ENCODE results near the gene FUT7. TPM values are rescaled to one million over a fixed set of nuclear protein-coding genes. Genes with fewer than 3 reads are reported as not detected.

Gene FUT7
- total RNA-seq, 3 donors from 2014 or later (not counting 1 experiment from before 2014, with no cell fraction given) = 0.99 to 5.1 (median 3.9) TPM

DNA sequence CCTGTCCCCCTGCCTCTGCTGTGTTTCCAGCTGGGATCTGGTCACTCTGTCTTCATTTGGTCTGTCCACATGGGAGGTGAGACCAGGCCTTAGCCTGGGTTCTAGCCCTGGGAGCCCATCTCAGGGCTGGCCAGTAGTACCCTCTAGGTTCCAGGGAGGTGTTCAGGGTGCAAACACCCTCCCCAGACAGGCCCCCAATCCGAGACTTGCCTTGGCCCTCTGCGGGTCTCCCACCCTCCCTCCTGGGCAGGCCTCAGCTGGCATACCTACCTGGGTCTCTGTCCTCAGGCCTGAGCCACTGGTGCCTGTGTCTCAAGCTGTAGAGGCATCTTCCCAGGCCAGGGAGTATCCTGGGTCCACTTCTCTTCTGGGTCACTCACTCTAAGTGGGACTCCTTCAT lies 39.4 kb upstream of the FUT7 start:
- DNase-seq (no peak), ATAC-seq (no peak)
- H3K4me3 ChIP-seq (ENCODE audit: low read length) = no peak overlapping the region
- Mint-ChIP-seq H3K27ac (peak overlapping the region; percentile 64 to 81), H3K4me1 (peaks cover 4 to 26% of the 10 kb centered on the region in 2 donors), H3K4me3 (peak overlapping the region; percentile 82), H3K36me3 (no peaks in the 10 kb centered on the region), H3K27me3 (ENCODE audit: low read depth in 2 of 2) (no peaks in the 10 kb centered on the region), H3K9me3 (no peaks in the 10 kb centered on the region)
- intact Hi-C loops (cut with micrococcal nuclease) = no loop called here
- H3K36me3 ChIP-seq (ENCODE audit: control insufficient read depth, insufficient read depth, low read length) = no peaks in the 10 kb centered on the region
- no peak overlapping the region for H3K27ac ChIP-seq (ENCODE audit: low read length)
- H3K9me3 ChIP-seq (ENCODE audit: control insufficient read depth, insufficient read depth, low read length) = no peaks in the 10 kb centered on the region
- peaks cover 25% of the 10 kb centered on the region for H3K4me1 ChIP-seq (ENCODE audit: control insufficient read depth, insufficient read depth, low read length)
- TF ChIP-seq, protein P1, sequence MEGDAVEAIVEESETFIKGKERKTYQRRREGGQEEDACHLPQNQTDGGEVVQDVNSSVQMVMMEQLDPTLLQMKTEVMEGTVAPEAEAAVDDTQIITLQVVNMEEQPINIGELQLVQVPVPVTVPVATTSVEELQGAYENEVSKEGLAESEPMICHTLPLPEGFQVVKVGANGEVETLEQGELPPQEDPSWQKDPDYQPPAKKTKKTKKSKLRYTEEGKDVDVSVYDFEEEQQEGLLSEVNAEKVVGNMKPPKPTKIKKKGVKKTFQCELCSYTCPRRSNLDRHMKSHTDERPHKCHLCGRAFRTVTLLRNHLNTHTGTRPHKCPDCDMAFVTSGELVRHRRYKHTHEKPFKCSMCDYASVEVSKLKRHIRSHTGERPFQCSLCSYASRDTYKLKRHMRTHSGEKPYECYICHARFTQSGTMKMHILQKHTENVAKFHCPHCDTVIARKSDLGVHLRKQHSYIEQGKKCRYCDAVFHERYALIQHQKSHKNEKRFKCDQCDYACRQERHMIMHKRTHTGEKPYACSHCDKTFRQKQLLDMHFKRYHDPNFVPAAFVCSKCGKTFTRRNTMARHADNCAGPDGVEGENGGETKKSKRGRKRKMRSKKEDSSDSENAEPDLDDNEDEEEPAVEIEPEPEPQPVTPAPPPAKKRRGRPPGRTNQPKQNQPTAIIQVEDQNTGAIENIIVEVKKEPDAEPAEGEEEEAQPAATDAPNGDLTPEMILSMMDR (IDR thresholded peaks at IDR 0.05) = no peak
- no peaks in the 10 kb centered on the region for H3K27me3 ChIP-seq (ENCODE audit: control insufficient read depth, insufficient read depth, low read length)
- 95% methylated on average over 2 of the region's 2 CpGs for WGBS (ENCODE audit: insufficient coverage)

DNA sequence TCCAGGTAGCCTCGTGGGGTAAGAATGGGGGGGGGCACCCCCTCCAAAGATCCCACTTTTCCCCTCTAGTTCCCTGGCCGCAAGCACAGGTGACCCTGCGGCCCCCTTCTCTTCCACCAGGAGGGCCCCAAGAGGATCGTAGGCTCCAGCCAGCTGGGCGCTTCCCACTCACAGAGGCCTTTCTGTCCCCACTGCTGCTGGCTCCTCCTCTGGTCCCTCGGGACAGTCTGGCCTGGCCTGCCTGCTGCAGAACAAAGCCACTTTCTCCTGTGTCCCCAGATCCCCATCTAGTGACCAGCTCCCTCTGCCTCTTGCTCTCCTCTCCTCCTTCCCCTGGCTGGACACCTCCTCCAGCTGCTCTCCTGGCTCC lies 39.0 kb upstream of the FUT7 start:
- peak overlapping the region; percentile 59 for H3K27ac ChIP-seq (ENCODE audit: low read length)
- no peak for ATAC-seq
- H3K36me3 ChIP-seq (ENCODE audit: control insufficient read depth, insufficient read depth, low read length) = no peaks in the 10 kb centered on the region
- Mint-ChIP-seq H3K27ac (peak overlapping the region; percentile 64 to 81), H3K9me3 (no peaks in the 10 kb centered on the region), H3K4me3 (peak overlapping the region; percentile 82), H3K4me1 (peaks cover 4 to 26% of the 10 kb centered on the region in 2 donors), H3K27me3 (ENCODE audit: low read depth in 2 of 2) (no peaks in the 10 kb centered on the region), H3K36me3 (no peaks in the 10 kb centered on the region)
- TF ChIP-seq, protein P1 (IDR thresholded peaks at IDR 0.05) = no peak
- H3K9me3 ChIP-seq (ENCODE audit: control insufficient read depth, insufficient read depth, low read length) = no peaks in the 10 kb centered on the region
- H3K4me1 ChIP-seq (ENCODE audit: control insufficient read depth, insufficient read depth, low read length) = peaks cover 25% of the 10 kb centered on the region
- intact Hi-C loops (cut with micrococcal nuclease) = no loop called here
- WGBS (ENCODE audit: insufficient coverage) = 24% methylated on average over 6 of the region's 6 CpGs
- no peak for DNase-seq
- peak overlapping the region; percentile 35 for H3K4me3 ChIP-seq (ENCODE audit: low read length)
- no peaks in the 10 kb centered on the region for H3K27me3 ChIP-seq (ENCODE audit: control insufficient read depth, insufficient read depth, low read length)

DNA sequence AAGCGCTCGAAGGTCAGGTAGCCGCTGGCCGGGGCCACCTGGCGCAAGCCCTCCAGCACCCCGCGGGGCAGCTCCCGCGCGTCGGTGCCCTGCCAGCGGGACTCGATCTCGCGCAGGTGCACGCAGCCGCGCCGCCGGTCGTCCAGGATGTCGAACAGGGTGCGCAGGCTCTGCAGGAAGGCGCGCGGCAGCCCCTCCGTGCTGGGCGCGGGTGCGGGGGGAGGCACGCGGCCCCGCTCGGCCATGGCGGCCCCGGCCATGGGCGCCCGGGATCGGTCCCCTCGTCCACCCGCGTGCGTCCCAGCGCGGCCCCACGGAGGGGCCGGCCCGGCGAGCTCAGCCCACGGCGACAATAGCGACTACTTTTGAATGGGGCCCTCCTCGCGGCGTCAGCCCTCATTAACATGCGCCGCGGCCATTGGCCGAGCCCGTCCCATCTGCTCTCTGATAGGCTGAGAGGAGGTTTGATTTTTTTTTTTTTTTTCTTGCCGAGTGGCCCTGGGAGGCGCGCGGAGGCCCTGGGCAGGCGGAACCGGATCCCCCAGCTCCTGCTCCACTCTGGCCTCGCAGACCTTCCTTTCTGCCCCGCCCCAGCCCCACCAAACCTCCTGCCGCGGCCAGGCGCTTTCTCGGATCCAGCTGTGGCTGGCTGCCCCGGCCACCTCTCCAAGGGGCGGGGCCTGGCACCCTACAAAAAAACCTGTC lies 38.5 kb upstream of the FUT7 start, which contains the start of gene SAPCD2:
SAPCD2 (minus strand) TSS at position 357 of the 705 bp plus-strand sequence; CDS start at position 260, 97 bp downstream.
- H3K27ac Mint-ChIP-seq = peak within 1 kb of the TSS; percentile 64 to 81
- H3K9me3 ChIP-seq (ENCODE audit: control insufficient read depth, insufficient read depth, low read length) = no peaks in the 10 kb centered on the region
- H3K27me3 ChIP-seq (ENCODE audit: control insufficient read depth, insufficient read depth, low read length) = no peaks in the 10 kb centered on the region
- TF ChIP-seq, protein P1 (IDR thresholded peaks at IDR 0.05) = peak; percentile 3
- ATAC-seq (peak; percentile 88 to 95 (median 91)), DNase-seq (peak; percentile 84 to 93)
- peaks cover 25% of the 10 kb centered on the region for H3K4me1 ChIP-seq (ENCODE audit: control insufficient read depth, insufficient read depth, low read length)
- no peaks in the 10 kb centered on the region for H3K27me3 Mint-ChIP-seq (ENCODE audit: low read depth in 2 of 2)
- H3K36me3 Mint-ChIP-seq = no peaks in the 10 kb centered on the region
- H3K4me3 Mint-ChIP-seq = peak within 1 kb of the TSS; percentile 82
- no peaks in the 10 kb centered on the region for H3K36me3 ChIP-seq (ENCODE audit: control insufficient read depth, insufficient read depth, low read length)
- peaks cover 4 to 26% of the 10 kb centered on the region in 2 donors for H3K4me1 Mint-ChIP-seq
- under 1% methylated on average over 72 of the region's 74 CpGs for WGBS (ENCODE audit: insufficient coverage)
- H3K27ac ChIP-seq (ENCODE audit: low read length) = peak within 1 kb of the TSS; percentile 59
- H3K4me3 ChIP-seq (ENCODE audit: low read length) = peak within 1 kb of the TSS; percentile 35
- intact Hi-C loops (cut with micrococcal nuclease) = no loop called here
- no peaks in the 10 kb centered on the region for H3K9me3 Mint-ChIP-seq

All from natural killer cell (primary cell).